IMR-90 (cell line): ENCODE results near the gene CELA2B. TPM values are rescaled to one million over a fixed set of nuclear protein-coding genes. Genes with fewer than 3 reads are reported as not detected.

Experiments used
- ATAC-seq: fragments of 200-7000 bp; cut with Tn5 transposase; 2 replicates; pipeline ENCODE4 v1.9.1; 2020; ENCODE audit warnings: low read depth, mild to moderate bottlenecking, moderate library complexity
- BruUV-seq: library from RNA; stranded (reverse); fragments of 400-500 nt; replicated peaks from 2 replicates; lab custom pipeline; 2021; lab: Mats Ljungman, UMichigan
- CTCF ChIA-PET: fragments of 300-600 bp; formaldehyde crosslinking; extraction: SDS; loops from one replicate; lab custom pipeline; 2021; ENCODE audit warnings: antibody characterized with exemption; lab: Yijun Ruan, JAX
- POLR2A ChIA-PET: fragments of 300-600 bp; sonication (Branson Sonifier 250); formaldehyde crosslinking; loops from one replicate; lab custom pipeline; 2022; ENCODE audit warnings: antibody characterized with exemption; ENCODE audit not compliant: unreplicated experiment; lab: Charles Lee
- DNase-seq: peaks from one replicate; pipeline ENCODE4 v3.0.0; 2013
- H2AFZ ChIP-seq: replicated peaks from 2 replicates; pipeline ENCODE3; 2013; ENCODE audit warnings: low read length, mild to moderate bottlenecking; ENCODE audit not compliant: poor library complexity
- H2AK5ac ChIP-seq: 2 replicates; pipeline ENCODE4 v1.6.1; 2013; ENCODE audit warnings: low read depth, low read length, inconsistent platforms
- H2AK9ac ChIP-seq: replicated peaks from 2 replicates; pipeline ENCODE3; 2013; ENCODE audit warnings: mild to moderate bottlenecking, low read depth, low read length, moderate library complexity; ENCODE audit not compliant: poor library complexity
- H2BK120ac ChIP-seq: 2 replicates; pipeline ENCODE4 v1.6.1; 2013; ENCODE audit warnings: low read depth, low read length, inconsistent platforms
- H2BK15ac ChIP-seq: 3 replicates; pipeline ENCODE4 v1.6.1; 2013; ENCODE audit warnings: low read depth, low read length, inconsistent platforms
- H2BK20ac ChIP-seq: 2 replicates; pipeline ENCODE4 v1.6.1; 2013; ENCODE audit warnings: low read depth, mild to moderate bottlenecking, inconsistent platforms, low read length, moderate library complexity
- H2BK5ac ChIP-seq: 2 replicates; pipeline ENCODE4 v1.6.1; 2013; ENCODE audit warnings: mild to moderate bottlenecking, low read depth, low read length, inconsistent platforms; ENCODE audit not compliant: poor library complexity, severe bottlenecking
- H3K14ac ChIP-seq: replicated peaks from 2 replicates; pipeline ENCODE4 v1.6.1; 2013; ENCODE audit warnings: low read depth, low read length, inconsistent platforms
- H3K18ac ChIP-seq: 2 replicates; pipeline ENCODE4 v1.6.1; 2013; ENCODE audit warnings: low read depth, low read length, control low read depth
- H3K23ac ChIP-seq: 2 replicates; pipeline ENCODE4 v1.6.1; 2013; ENCODE audit warnings: low read depth, low read length, inconsistent platforms
- H3K27ac ChIP-seq: 2 replicates; pipeline ENCODE4 v1.5.1; 2013; ENCODE audit warnings: mild to moderate bottlenecking, control low read depth, low read length; ENCODE audit not compliant: insufficient read depth
- H3K27me3 ChIP-seq: 2 replicates; pipeline ENCODE4 v1.6.1; 2013; ENCODE audit warnings: low read length; ENCODE audit not compliant: control insufficient read depth, insufficient read depth
- H3K36me3 ChIP-seq: 2 replicates; pipeline ENCODE4 v1.6.1; 2013; ENCODE audit warnings: low read length, mixed read lengths; ENCODE audit not compliant: control insufficient read depth, insufficient read depth
- H3K4ac ChIP-seq: 2 replicates; pipeline ENCODE4 v1.6.1; 2013; ENCODE audit warnings: low read depth, low read length, inconsistent platforms
- H3K4me1 ChIP-seq: 2 replicates; pipeline ENCODE4 v1.6.1; 2013; ENCODE audit warnings: low read length, mixed read lengths; ENCODE audit not compliant: control insufficient read depth, insufficient read depth
- H3K4me2 ChIP-seq: 2 replicates; pipeline ENCODE4 v1.6.1; 2013; ENCODE audit warnings: low read depth, mild to moderate bottlenecking, control low read depth, low read length, moderate library complexity
- H3K4me3 ChIP-seq: 2 replicates; pipeline ENCODE4 v1.5.1; 2013; ENCODE audit warnings: low read depth, mild to moderate bottlenecking, control low read depth, low read length, moderate library complexity; ENCODE audit not compliant: insufficient read depth
- H3K56ac ChIP-seq: 2 replicates; pipeline ENCODE4 v1.6.1; 2013; ENCODE audit warnings: low read length, inconsistent platforms; ENCODE audit not compliant: insufficient read depth; ENCODE audit errors: extremely low read depth
- H3K79me1 ChIP-seq, 2 experiments: 2 replicates each; pipeline ENCODE4 v1.6.1; 2013; ENCODE audit warnings: low read length in 2 of 2, inconsistent platforms in 1 of 2, low read depth in 1 of 2
- H3K9ac ChIP-seq: 2 replicates; pipeline ENCODE4 v1.6.1; 2013; ENCODE audit warnings: low read depth, low read length, control low read depth
- H3K9me1 ChIP-seq: 2 replicates; pipeline ENCODE4 v1.6.1; 2013; ENCODE audit warnings: low read length, inconsistent platforms; ENCODE audit not compliant: insufficient read depth
- H3K9me3 ChIP-seq: 2 replicates; pipeline ENCODE4 v1.6.1; 2013; ENCODE audit warnings: low read length; ENCODE audit not compliant: control insufficient read depth, insufficient read depth
- H4K20me1 ChIP-seq: 2 replicates; pipeline ENCODE4 v1.6.1; 2013; ENCODE audit warnings: low read length, inconsistent platforms; ENCODE audit not compliant: insufficient read depth
- H4K5ac ChIP-seq: 2 replicates; pipeline ENCODE4 v1.6.1; 2013; ENCODE audit warnings: mild to moderate bottlenecking, low read depth, low read length, control low read depth
- H4K8ac ChIP-seq, 2 experiments: 2 replicates each; pipeline ENCODE4 v1.6.1; 2013; ENCODE audit warnings: low read depth in 2 of 2, low read length in 2 of 2, control low read depth in 1 of 2, inconsistent platforms in 1 of 2
- H4K91ac ChIP-seq: 2 replicates; pipeline ENCODE4 v1.6.1; 2013; ENCODE audit warnings: low read depth, low read length, inconsistent platforms; ENCODE audit not compliant: insufficient read depth
- BHLHE40 ChIP-seq: fragments of 150-350 bp; IDR thresholded peaks from 2 replicates; pipeline ENCODE4 v1.6.1; 2016; ENCODE audit warnings: mild to moderate bottlenecking, low read depth, low read length
- CEBPB ChIP-seq: IDR thresholded peaks from 2 replicates; pipeline ENCODE4 v1.6.1; 2012; ENCODE audit warnings: low read depth, low read length, improper control_type of control experiment
- CHD1 ChIP-seq: IDR thresholded peaks from 2 replicates; pipeline ENCODE4 v1.6.1; 2012; ENCODE audit warnings: low read depth, low read length, improper control_type of control experiment
- CTCF ChIP-seq: conservative IDR thresholded peaks from 2 replicates; pipeline ENCODE4 v1.5.1; 2012; ENCODE audit warnings: mild to moderate bottlenecking, low read depth, low read length, improper control_type of control experiment
- ELK1 ChIP-seq: fragments of 150-350 bp; IDR thresholded peaks from 2 replicates; pipeline ENCODE4 v1.6.1; 2016; ENCODE audit warnings: low read depth, mild to moderate bottlenecking, low read length, moderate library complexity, borderline replicate concordance
- FOS ChIP-seq: fragments of 150-350 bp; IDR thresholded peaks from 2 replicates; pipeline ENCODE4 v1.6.1; 2016; ENCODE audit warnings: low read depth, low read length
- MAFK ChIP-seq: IDR thresholded peaks from 2 replicates; pipeline ENCODE4 v1.6.1; 2012; ENCODE audit warnings: low read depth, low read length, improper control_type of control experiment
- MAZ ChIP-seq: IDR thresholded peaks from 2 replicates; pipeline ENCODE4 v1.6.1; 2012; ENCODE audit warnings: low read depth, mild to moderate bottlenecking, low read length, improper control_type of control experiment, moderate library complexity, borderline replicate concordance
- MXI1 ChIP-seq: IDR thresholded peaks from 2 replicates; pipeline ENCODE4 v1.6.1; 2012; ENCODE audit warnings: low read depth, mild to moderate bottlenecking, low read length, moderate library complexity, borderline replicate concordance
- NFE2L2 ChIP-seq: fragments of 150-350 bp; IDR thresholded peaks from 2 replicates; pipeline ENCODE4 v1.6.1; 2016; ENCODE audit warnings: low read depth, mild to moderate bottlenecking, low read length
- POLR2A ChIP-seq: IDR thresholded peaks from 2 replicates; pipeline ENCODE4 v1.6.1; 2012; ENCODE audit warnings: mild to moderate bottlenecking, low read depth, low read length
- RAD21 ChIP-seq: IDR thresholded peaks from 2 replicates; pipeline ENCODE4 v1.6.1; 2012; ENCODE audit warnings: low read length, improper control_type of control experiment
- RCOR1 ChIP-seq: IDR thresholded peaks from 2 replicates; pipeline ENCODE4 v1.6.1; 2012; ENCODE audit warnings: mild to moderate bottlenecking, low read length, improper control_type of control experiment; ENCODE audit not compliant: insufficient replicate concordance
- RFX5 ChIP-seq: IDR thresholded peaks from 2 replicates; pipeline ENCODE4 v1.8.0; 2012; ENCODE audit warnings: low read depth, mild to moderate bottlenecking, low read length, moderate library complexity
- SMC3 ChIP-seq: fragments of 150-350 bp; IDR thresholded peaks from 2 replicates; pipeline ENCODE4 v1.6.1; 2016; ENCODE audit warnings: low read depth, mild to moderate bottlenecking, antibody characterized with exemption, low read length, moderate library complexity
- USF2 ChIP-seq: fragments of 150-350 bp; IDR thresholded peaks from 2 replicates; pipeline ENCODE4 v1.6.1; 2017; ENCODE audit warnings: mild to moderate bottlenecking, antibody characterized with exemption, low read length, low read depth
- WGBS, 2 experiments: methylation state at CpG; one replicate each; pipeline versions ENCODE4 v1.1.5 to v1.1.7; 2013; ENCODE audit warnings: missing lambda C conversion rate in 2 of 2; ENCODE audit not compliant: insufficient read length in 1 of 2; ENCODE audit errors: extremely low coverage in 2 of 2; 5-methylcytosine and 5-hydroxymethylcytosine counted together
- dilution Hi-C: fragments of 300-500 bp; cut with HindIII; formaldehyde crosslinking; loops from one replicate; pipeline ENCODE4 v1.14.3; 2018; ENCODE audit warnings: low sequenced_read_pairs; ENCODE audit not compliant: unreplicated experiment
- in situ Hi-C: fragments of 300-500 bp; cut with MboI; formaldehyde crosslinking; loops from 3 replicates; pipeline ENCODE4 v1.14.3; 2019; ENCODE audit warnings: low sequenced_read_pairs, inconsistent platforms, mixed read lengths
- intact Hi-C: fragments of 100-400 bp; cut with micrococcal nuclease; formaldehyde crosslinking; loops from 2 replicates; pipeline ENCODE4 v1.10.0; 2022
- polyA plus RNA-seq, 3 experiments: library from polyadenylated mRNA; depleted of rRNA; stranded (reverse); fragments of >200 nt; gene quantifications; 2 replicates each; pipeline ENCODE4 v1.2.3, GENCODE V29; 2012; ENCODE audit warnings: low replicate concordance in 1 of 3
- total RNA-seq: library from RNA; depleted of rRNA; stranded (reverse); fragments of >200 nt; gene quantifications from 2 replicates; pipeline ENCODE4 v1.2.3, GENCODE V29; 2012

CELA2B gene
- total and polyA plus RNA-seq, 2 of the 4 experiments (the other 2 are of a cell fraction), result not detected

- Histone ChIP-seq H4K5ac (no peak overlapping the region), H3K4me1 (no peaks in the 10 kb centered on the region), H3K4me3 (no peak overlapping the region), H2BK15ac (no peak overlapping the region), H2AK9ac (no peak overlapping the region), H3K14ac (no peak overlapping the region), H3K4ac (no peak overlapping the region), H2AFZ (no peak overlapping the region), H2BK5ac (no peak overlapping the region), H3K9ac (no peak overlapping the region), H3K36me3 (no peaks in the 10 kb centered on the region), H3K9me3 (no peaks in the 10 kb centered on the region), H2BK120ac (no peak overlapping the region), H3K18ac (no peak overlapping the region), H2BK20ac (no peak overlapping the region), H3K23ac (no peak overlapping the region), H4K8ac (no peak overlapping the region), H4K20me1 (no peaks in the 10 kb centered on the region), H3K9me1 (peaks cover under 1% of the 10 kb centered on the region), H3K79me1 (no peaks in the 10 kb centered on the region), H4K91ac (no peak overlapping the region), H2AK5ac (no peak overlapping the region), H3K4me2 (no peak overlapping the region), H3K56ac (no peak overlapping the region), H3K27ac (no peak overlapping the region), H3K27me3 (peaks cover 19% of the 10 kb centered on the region; the same call in 1 of the 2 replicates)
- in situ Hi-C loops, result no loop called here
- ChIA-PET CTCF (no interaction called here), POLR2A (no interaction called here)
- DNase-seq, result no peak
- dilution Hi-C loops, result no loop called here
- intact Hi-C loops, result no loop called here
- no peak for TF ChIP-seq SMC3
- TF ChIP-seq CEBPB, result no peak
- no peak for TF ChIP-seq CTCF
- TF ChIP-seq CHD1, result no peak
- TF ChIP-seq POLR2A, result no peak
- no peak for TF ChIP-seq FOS
- no peak for TF ChIP-seq RAD21
- TF ChIP-seq MAFK, result no peak
- TF ChIP-seq ELK1, result no peak
- no peak for TF ChIP-seq MXI1
- no peak for TF ChIP-seq RFX5
- no peak for TF ChIP-seq MAZ
- no peak for TF ChIP-seq RCOR1
- TF ChIP-seq BHLHE40, result no peak
- no peak for TF ChIP-seq NFE2L2
- no peak for TF ChIP-seq USF2
- no peak for ATAC-seq
- WGBS, 2 experiments, result 85% methylated on average over 4 of the region's 13 CpGs; no CpG with 5 or more reads in 1 of the 2 experiments
- no TSS peak for BruUV-seq
Measured at GRCh38 chr1:15440357-15440756, 35.5 kb upstream of the CELA2B start.
